K562 (cell line): ENCODE measurements around the gene ABCC6. TPM values are rescaled to one million over a fixed set of nuclear protein-coding genes. Genes with fewer than 3 reads are reported as not detected.
"Not testable (repeated sequence)": the region's sequence is repeated elsewhere in the genome, so short reads cannot be mapped to it uniquely, and the experiment has no call there.

Experiments used
- ATAC-seq: fragments of 200-7000 bp; cut with Tn5 transposase; 3 replicates; pipeline ENCODE4 v1.9.1; 2020; ENCODE audit warnings: moderate library complexity
- BruUV-seq: library from RNA; stranded (reverse); fragments of 400-500 nt; replicated peaks from 2 replicates; lab custom pipeline; 2021; lab: Mats Ljungman, UMichigan
- CTCF ChIA-PET: fragments of 300-600 bp; formaldehyde crosslinking; extraction: SDS; loops from one replicate; lab custom pipeline; 2021; ENCODE audit warnings: low intra/inter-chr PET ratio; lab: Yijun Ruan, JAX
- POLR2A ChIA-PET: fragments of 300-600, 350-650 bp; sonication (Branson Sonifier 250); formaldehyde crosslinking; extraction: SDS; loops from one replicate; lab custom pipeline; 2021; ENCODE audit warnings: antibody characterized with exemption, inconsistent platforms; lab: Yijun Ruan, JAX
- DNase-seq, 4 experiments: peaks; one replicate each; pipeline versions ENCODE4 v3.0.0 to v3.0.0-alpha.2; 2011 to 2018; ENCODE audit warnings: low spot score in 3 of 4, mixed read lengths in 3 of 4; ENCODE audit errors: extremely low read depth in 1 of 4
- FAIRE-seq: peaks from 2 replicates; lab custom pipeline; 2011; peaks lifted over from hg19 to GRCh38; lab: Jason Lieb, UNC
- H2AFZ ChIP-seq: 2 replicates; pipeline ENCODE4 v1.6.0; 2011; ENCODE audit warnings: low read depth, low read length, control low read depth, inconsistent platforms
- H3K27ac ChIP-seq: fragments of 200-600 bp; 3 replicates; pipeline ENCODE4 v1.8.0; 2011; ENCODE audit warnings: low read depth, mild to moderate bottlenecking, control low read depth, inconsistent platforms, low read length, moderate library complexity, mixed read lengths; ENCODE audit errors: extremely low read depth
- H3K27me3 ChIP-seq, 2 experiments: fragments of 300-600 bp in 1 of 2; 2 replicates in 1 of 2; 3 replicates in 1 of 2; pipeline versions ENCODE4 v1.6.0 to v1.8.0; 2011; ENCODE audit warnings: inconsistent platforms in 2 of 2, low read length in 2 of 2, mild to moderate bottlenecking in 1 of 2, mixed read lengths in 1 of 2, moderate library complexity in 1 of 2; ENCODE audit not compliant: control insufficient read depth in 2 of 2, insufficient read depth in 2 of 2
- H3K36me3 ChIP-seq: fragments of 300-600 bp; 3 replicates; pipeline ENCODE4 v1.8.0; 2011; ENCODE audit warnings: mild to moderate bottlenecking, low read length, inconsistent platforms; ENCODE audit not compliant: control insufficient read depth, insufficient read depth
- H3K4me1 ChIP-seq, 2 experiments: fragments of 200-600 bp in 1 of 2; replicated peaks in 1 of 2; 2 replicates in 1 of 2; 3 replicates in 1 of 2; pipeline versions ENCODE4 v1.5.1 to v1.8.0; 2011; ENCODE audit warnings: inconsistent platforms in 2 of 2, low read length in 2 of 2, mild to moderate bottlenecking in 1 of 2, mixed read lengths in 1 of 2, moderate library complexity in 1 of 2; ENCODE audit not compliant: control insufficient read depth in 2 of 2, insufficient read depth in 2 of 2
- H3K4me2 ChIP-seq: 2 replicates; pipeline ENCODE4 v1.6.1; 2011; ENCODE audit warnings: low read length, control low read depth, inconsistent platforms, mixed read lengths; ENCODE audit not compliant: insufficient read depth
- H3K4me3 ChIP-seq: fragments of 200-600 bp; sonication (generic), shearing (Covaris generic); 2 replicates; pipeline ENCODE4 v1.5.1; 2016; ENCODE audit warnings: control low read depth, inconsistent platforms
- H3K79me2 ChIP-seq: fragments of 200-600 bp; 3 replicates; pipeline ENCODE4 v1.8.0; 2011; ENCODE audit warnings: low read length, inconsistent platforms; ENCODE audit not compliant: control insufficient read depth, insufficient read depth
- H3K9ac ChIP-seq, 2 experiments: 2 replicates each; pipeline versions ENCODE4 v1.6.0 to v1.6.1; 2011; ENCODE audit warnings: low read depth in 2 of 2, low read length in 2 of 2, control low read depth in 1 of 2, inconsistent platforms in 1 of 2, mild to moderate bottlenecking in 1 of 2, mixed read lengths in 1 of 2; ENCODE audit not compliant: insufficient read depth in 1 of 2
- H3K9me1 ChIP-seq: one replicate; pipeline ENCODE4 v1.6.0; 2011; ENCODE audit warnings: inconsistent platforms, mild to moderate bottlenecking, low read length, moderate library complexity; ENCODE audit not compliant: control insufficient read depth, insufficient read depth
- H3K9me3 ChIP-seq: replicated peaks from 2 replicates; pipeline ENCODE4 v1.5.1; 2011; ENCODE audit warnings: low read depth, low read length, inconsistent platforms; ENCODE audit not compliant: control insufficient read depth, insufficient read depth
- H4K20me1 ChIP-seq: replicated peaks from 2 replicates; pipeline ENCODE4 v1.6.1; 2011; ENCODE audit warnings: low read length, inconsistent platforms, mixed read lengths; ENCODE audit not compliant: control insufficient read depth, insufficient read depth
- ARID3B ChIP-seq: fragments of 250-450 bp; sonication (Bioruptor Pico); IDR thresholded peaks from 2 replicates; pipeline ENCODE4 v1.4.0; 2020; ENCODE audit warnings: borderline replicate concordance
- ATF3 ChIP-seq, 2 experiments: fragments of 450-650 bp in 1 of 2; sonication (generic) in 1 of 2; formaldehyde crosslinking in 1 of 2; IDR thresholded peaks in 1 of 2; conservative IDR thresholded peaks in 1 of 2; 2 replicates each; pipeline versions ENCODE4 v1.6.1 to v1.8.1; 2016 to 2023; ENCODE audit warnings: mild to moderate bottlenecking in 2 of 2, moderate library complexity in 2 of 2, inconsistent platforms in 1 of 2, missing genetic modification reagents in 1 of 2
- CEBPB ChIP-seq: fragments of 450-650 bp; IDR thresholded peaks from 2 replicates; pipeline ENCODE4 v1.6.1; 2016; ENCODE audit warnings: missing genetic modification characterization, missing compliant biosample characterization
- CEBPG ChIP-seq, 3 experiments: fragments of 200-800 bp in 1 of 3; sonication (Bioruptor generic) in 1 of 3; sonication (generic) in 1 of 3; formaldehyde crosslinking in 1 of 3; IDR thresholded peaks in 2 of 3; conservative IDR thresholded peaks in 1 of 3; 2 replicates each; pipeline versions ENCODE4 v1.6.1 to v1.8.0; 2016 to 2022; ENCODE audit warnings: missing compliant biosample characterization in 2 of 3, missing genetic modification characterization in 2 of 3, mild to moderate bottlenecking in 1 of 3, missing genetic modification reagents in 1 of 3
- KDM1A ChIP-seq, 2 experiments: fragments of 450-650 bp; IDR thresholded peaks; 2 replicates each; pipeline ENCODE4 v1.6.1; 2016; ENCODE audit warnings: mild to moderate bottlenecking in 2 of 2
- ZNF146 ChIP-seq: IDR thresholded peaks from one replicate; pipeline ENCODE4 v1.6.1; 2018; ENCODE audit warnings: missing compliant biosample characterization; ENCODE audit not compliant: unreplicated experiment
- WGBS: fragments of 100-300 bp; shearing (Covaris generic); methylation state at CpG from one replicate; pipeline ENCODE4 v1.1.6; 2016; ENCODE audit warnings: low coverage, mixed read lengths; ENCODE audit not compliant: insufficient coverage; ENCODE audit errors: missing lambda C conversion rate; 5-methylcytosine and 5-hydroxymethylcytosine counted together
- in situ Hi-C: fragments of 300-500 bp; cut with MboI; formaldehyde crosslinking; loops from 4 replicates; pipeline ENCODE4 v1.15.0; 2018; ENCODE audit warnings: inconsistent platforms, mixed read lengths
- intact Hi-C: fragments of 100-400 bp; cut with micrococcal nuclease; formaldehyde crosslinking; loops from 2 replicates; pipeline ENCODE4 v1.14.2; 2022
- polyA plus RNA-seq, 8 experiments: library from polyadenylated mRNA; depleted of rRNA in 4 of 8; stranded (reverse) in 5 of 8; unstranded in 3 of 8; fragments of >200 nt; fragmentation: Nextera tagmentation in 2 of 8; fragmentation: Illumina TruSeq in 1 of 8; extraction: Ambion mirVana in 2 of 8; extraction: Trizol in 1 of 8; gene quantifications; 2 replicates each; pipeline versions ENCODE4 v1.2.1 to v1.2.3, GENCODE V29; 2011 to 2014; ENCODE audit warnings: inconsistent platforms in 1 of 8, missing spikeins in 1 of 8
- total RNA-seq, 7 experiments: library from RNA; depleted of rRNA in 6 of 7; stranded (reverse); fragments of >200 nt in 6 of 7; fragmentation: Illumina TruSeq in 2 of 7; extraction: Trizol in 2 of 7; gene quantifications; 2 replicates each; pipeline versions ENCODE4 v1.2.1 to v1.2.3, GENCODE V29; 2011 to 2021; ENCODE audit warnings: low replicate concordance in 1 of 7

The ABCC6 gene
- total and polyA plus RNA-seq, 9 of the 15 experiments (the other 6 are each of a cell fraction or from before 2014, with no cell fraction given) = 0.03 to 0.46 (median 0.07) TPM; not detected in 4

- BruUV-seq = no TSS peak
- Histone ChIP-seq H3K9ac (peak overlapping the region in 1 of 2 experiments; percentile 68; a peak in 1 of 4 replicates), H3K9me1 (no peaks in the 10 kb centered on the region), H3K79me2 (no peaks in the 10 kb centered on the region), H3K36me3 (no peaks in the 10 kb centered on the region), H4K20me1 (0 out of 2 replicates have a peak, but pooled peaks cover 4% of the 10 kb centered on the region), H3K9me3 (no peaks in the 10 kb centered on the region), H3K27ac (no peak overlapping the region), H3K4me3 (no peak overlapping the region), H3K27me3 (peaks cover 0 to 25% of the 10 kb centered on the region in 2 experiments; a peak in 3 of 5 replicates), H3K4me2 (no peak overlapping the region), H2AFZ (no peak overlapping the region), H3K4me1 (peaks cover 4 to 9% of the 10 kb centered on the region in 2 experiments; a peak in 2 of 5 replicates)
- intact Hi-C loops = loop anchor here (5.0 kb wide), 1 partner anchor 46 kb away; no protein-coding TSS in a partner anchor
- POLR2A ChIA-PET = interaction anchor here (0.7 kb wide), 1 partner anchor 18 kb away, joined by 3 read pairs; no protein-coding TSS in a partner anchor
- CTCF ChIA-PET = no interaction called here
- FAIRE-seq (no peak), DNase-seq (no peak), ATAC-seq (no peak)
- TF ChIP-seq ARID3B (no peak), ZNF146 (no peak), KDM1A (IDR thresholded peaks at IDR 0.05) (peak in 1 of 2 experiments; percentile 61; a peak in 1 of 4 replicates)
- in situ Hi-C loops = no loop called here
- WGBS = 13% methylated on average over 8 of the region's 8 CpGs
These were observed 40.4 kb downstream of the ABCC6 start for GRCh38 chr16:16182918-16183317.

- peak; percentile 57 for TF ChIP-seq ATF3 (IDR thresholded peaks at IDR 0.05)
- H3K27ac ChIP-seq; ATAC-seq; DNase-seq; FAIRE-seq; H3K9ac ChIP-seq; H4K20me1 ChIP-seq; H3K79me2 ChIP-seq; H3K4me1 ChIP-seq; H3K9me1 ChIP-seq; in situ Hi-C loops; H2AFZ ChIP-seq; H3K9me3 ChIP-seq; CTCF ChIA-PET; BruUV-seq; H3K4me2 ChIP-seq; H3K36me3 ChIP-seq; H3K4me3 ChIP-seq; TF ChIP-seq ATF3 (CRISPR knock-in tag; conservative IDR thresholded peaks at IDR 0.05): not testable (repeated sequence)
- TF ChIP-seq CEBPG (CRISPR knock-in tag; IDR thresholded peaks at IDR 0.05) = peak; percentile 45
- TF ChIP-seq CEBPG (tag; conservative IDR thresholded peaks at IDR 0.05 in 1 of 2, IDR thresholded peaks at IDR 0.05 in 1 of 2) = peak; percentile 21 to 48; a peak in 3 of 4 replicates
- peak; percentile 55 for TF ChIP-seq CEBPB (tag)
- WGBS = 2% methylated on average over 3 of the region's 3 CpGs
- POLR2A ChIA-PET = interaction anchor here (0.6 to 0.7 kb wide), 2 partner anchors 15 to 332 kb away, joined by 3 read pairs; no protein-coding TSS in a partner anchor
- peaks cover 0 to 25% of the 10 kb centered on the region in 2 experiments; a peak in 3 of 5 replicates for H3K27me3 ChIP-seq
- intact Hi-C loops = loop anchor here (5.0 kb wide), 1 partner anchor 44 kb away; no protein-coding TSS in a partner anchor
These were observed 41.5 kb downstream of the ABCC6 start for GRCh38 chr16:16181748-16182147.
